Measurements from ENCODE around the gene DSCAML1.

DNA sequence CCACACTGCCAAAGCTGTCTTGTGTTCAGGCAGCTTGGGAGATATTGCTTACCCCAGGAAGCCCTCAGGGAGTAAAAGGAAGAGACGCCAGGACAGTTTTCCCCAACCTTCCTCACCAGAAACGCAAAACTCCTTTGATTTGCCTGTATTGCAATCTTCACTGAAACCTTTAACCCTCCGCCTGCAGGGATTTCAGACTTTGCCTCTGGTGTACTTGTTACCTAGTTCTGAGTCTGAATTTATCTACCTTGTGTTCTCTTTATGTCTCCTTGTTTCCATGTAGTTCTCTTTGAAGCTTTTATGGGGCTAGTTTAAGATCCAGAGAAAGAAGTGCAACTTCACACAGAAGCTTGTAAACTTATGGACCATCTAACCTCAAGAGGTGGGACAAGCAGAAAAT lies 154.2 kb downstream of the DSCAML1 start:
- TF ChIP-seq EP300 (IDR thresholded peaks at IDR 0.05) = no peak
- no peak for TF ChIP-seq CTCF (IDR thresholded peaks at IDR 0.05)
- no peak for TF ChIP-seq POLR2A (IDR thresholded peaks at IDR 0.05)
- TF ChIP-seq POLR2AphosphoS5 (IDR thresholded peaks at IDR 0.05) = no peak

Measured in upper lobe of left lung (tissue), 4 donors.